Osteocyte (in vitro differentiated cells): Measurements from ENCODE around the gene RACK1. TPM values are rescaled to one million over a fixed set of nuclear protein-coding genes. Genes with fewer than 3 reads are reported as not detected.

Experiments
- DNase-seq: peaks from one replicate; pipeline ENCODE4 v3.0.0; 2021; ENCODE audit warnings: mixed read lengths; ENCODE audit not compliant: unreplicated experiment; ENCODE audit errors: extremely low spot score
- H3K27ac Mint-ChIP-seq: one replicate; pipeline ENCODE4 v1.8.0; 2021; ENCODE audit warnings: mild to moderate bottlenecking, mixed read lengths; ENCODE audit not compliant: unreplicated experiment
- H3K27me3 Mint-ChIP-seq: one replicate; pipeline ENCODE4 v1.8.0; 2021; ENCODE audit warnings: mixed read lengths; ENCODE audit not compliant: unreplicated experiment
- H3K36me3 Mint-ChIP-seq: one replicate; pipeline ENCODE4 v1.8.0; 2021; ENCODE audit warnings: mixed read lengths; ENCODE audit not compliant: unreplicated experiment
- H3K4me1 Mint-ChIP-seq: one replicate; pipeline ENCODE4 v1.8.0; 2021; ENCODE audit warnings: mixed read lengths; ENCODE audit not compliant: unreplicated experiment
- H3K4me3 Mint-ChIP-seq: one replicate; pipeline ENCODE4 v1.8.0; 2021; ENCODE audit warnings: mild to moderate bottlenecking, moderate library complexity, mixed read lengths; ENCODE audit not compliant: unreplicated experiment
- H3K9me3 Mint-ChIP-seq: one replicate; pipeline ENCODE4 v1.8.0; 2021; ENCODE audit warnings: mixed read lengths; ENCODE audit not compliant: unreplicated experiment
- microRNA-seq: library from miRNA; unstranded; fragments of <30 nt; microRNA quantifications from one replicate; pipeline ENCODE4 v1.1.0, GENCODE V29; 2020; ENCODE audit not compliant: unreplicated experiment
- total RNA-seq: library from RNA; stranded (reverse); gene quantifications from 2 replicates; pipeline ENCODE4 v1.2.1, GENCODE V29; 2021
- TF ChIP-seq, protein P1 (sequence below): fragments of 200-600 bp; sonication (generic); IDR thresholded peaks from 2 replicates; pipeline ENCODE4 v1.5.0; 2021; ENCODE audit warnings: antibody characterized with exemption, mild to moderate bottlenecking, moderate library complexity

The RACK1 gene
- total RNA-seq, 1 donor from 2014 or later, result 1,921 TPM

DNA sequence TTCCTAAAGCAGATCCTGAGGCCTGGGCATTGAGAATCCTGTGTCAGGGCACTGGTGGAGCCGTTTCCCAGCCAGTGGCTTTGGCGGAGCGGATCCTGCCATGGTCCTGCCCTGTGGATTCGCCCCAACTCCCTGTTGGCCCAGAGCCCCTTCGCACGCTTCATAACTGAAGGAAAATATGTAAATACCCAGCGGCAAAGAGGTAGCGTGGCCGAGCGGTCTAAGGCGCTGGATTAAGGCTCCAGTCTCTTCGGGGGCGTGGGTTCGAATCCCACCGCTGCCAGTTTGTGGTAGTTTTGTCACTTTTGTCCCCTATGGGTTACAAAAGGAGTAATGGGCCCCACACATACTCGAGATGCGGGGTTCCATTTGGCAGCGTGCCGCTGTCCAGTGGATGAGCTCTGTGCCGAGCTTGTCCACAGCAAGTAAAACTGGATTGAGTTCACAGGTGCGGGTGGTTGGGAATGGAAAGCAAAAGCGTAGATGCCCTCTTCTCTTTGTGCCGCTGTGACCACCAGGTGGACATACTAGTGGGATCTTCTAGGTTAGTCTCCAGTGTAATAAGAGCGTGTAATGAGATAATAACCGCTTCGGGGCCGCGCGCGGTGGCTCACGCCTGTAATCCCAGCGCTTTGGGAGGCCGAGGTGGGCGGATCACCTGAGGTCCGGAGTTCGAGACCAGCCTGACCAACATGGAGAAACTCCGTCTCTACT lies 56.0 kb downstream of the RACK1 start:
- Mint-ChIP-seq H3K36me3 (no peaks in the 10 kb centered on the region), H3K4me3 (peak overlapping the region; percentile 97), H3K4me1 (peaks cover 31% of the 10 kb centered on the region), H3K27ac (peak overlapping the region; percentile 98), H3K9me3 (no peaks in the 10 kb centered on the region), H3K27me3 (no peaks in the 10 kb centered on the region)
- peak; percentile 94 for DNase-seq
- TF ChIP-seq, protein P1, sequence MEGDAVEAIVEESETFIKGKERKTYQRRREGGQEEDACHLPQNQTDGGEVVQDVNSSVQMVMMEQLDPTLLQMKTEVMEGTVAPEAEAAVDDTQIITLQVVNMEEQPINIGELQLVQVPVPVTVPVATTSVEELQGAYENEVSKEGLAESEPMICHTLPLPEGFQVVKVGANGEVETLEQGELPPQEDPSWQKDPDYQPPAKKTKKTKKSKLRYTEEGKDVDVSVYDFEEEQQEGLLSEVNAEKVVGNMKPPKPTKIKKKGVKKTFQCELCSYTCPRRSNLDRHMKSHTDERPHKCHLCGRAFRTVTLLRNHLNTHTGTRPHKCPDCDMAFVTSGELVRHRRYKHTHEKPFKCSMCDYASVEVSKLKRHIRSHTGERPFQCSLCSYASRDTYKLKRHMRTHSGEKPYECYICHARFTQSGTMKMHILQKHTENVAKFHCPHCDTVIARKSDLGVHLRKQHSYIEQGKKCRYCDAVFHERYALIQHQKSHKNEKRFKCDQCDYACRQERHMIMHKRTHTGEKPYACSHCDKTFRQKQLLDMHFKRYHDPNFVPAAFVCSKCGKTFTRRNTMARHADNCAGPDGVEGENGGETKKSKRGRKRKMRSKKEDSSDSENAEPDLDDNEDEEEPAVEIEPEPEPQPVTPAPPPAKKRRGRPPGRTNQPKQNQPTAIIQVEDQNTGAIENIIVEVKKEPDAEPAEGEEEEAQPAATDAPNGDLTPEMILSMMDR, result peak; percentile 40

DNA sequence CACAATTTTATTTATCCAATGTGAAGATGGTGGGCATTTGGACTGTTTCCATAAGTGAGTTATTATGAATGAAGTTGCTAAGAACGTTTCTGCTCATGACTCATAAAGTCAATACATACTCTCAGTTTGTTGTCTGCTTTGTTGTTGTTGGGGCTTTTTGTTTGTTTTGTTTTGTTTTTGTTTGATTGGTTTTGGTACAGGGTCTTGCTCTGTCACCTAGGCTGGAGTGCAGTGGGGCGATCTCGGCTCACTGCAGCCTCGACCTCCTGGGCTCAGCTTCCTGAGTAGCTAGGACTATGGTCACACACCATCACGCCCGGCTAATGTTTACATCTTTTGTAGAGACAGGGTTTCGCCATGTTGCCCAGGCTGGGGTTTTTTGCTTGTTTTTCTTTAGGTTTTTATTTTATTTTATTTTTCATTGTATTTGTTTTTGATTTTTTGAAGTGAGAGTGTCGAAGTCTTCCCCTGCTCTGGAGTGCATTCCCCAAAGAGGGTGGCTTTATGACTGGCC lies 56.7 kb downstream of the RACK1 start:
- TF ChIP-seq, protein P1, result no peak
- H3K27ac Mint-ChIP-seq, result peak overlapping the region; percentile 98
- no peaks in the 10 kb centered on the region for H3K27me3 Mint-ChIP-seq
- H3K9me3 Mint-ChIP-seq, result no peaks in the 10 kb centered on the region
- no peaks in the 10 kb centered on the region for H3K36me3 Mint-ChIP-seq
- peaks cover 25% of the 10 kb centered on the region for H3K4me1 Mint-ChIP-seq
- DNase-seq, result no peak
- peak overlapping the region; percentile 97 for H3K4me3 Mint-ChIP-seq

Small RNA genes lying within 50 kb of the gene (microRNA-seq; reads per million reads assigned to microRNA genes)
- not detected for gene MIR4638

Other genes starting within 250 kb of the RACK1 start
- gene BTNL9, start 203.6 kb downstream of the RACK1 start, total RNA-seq, result not detected in 2 replicates
- gene OR2V1, start 112.7 kb downstream of the RACK1 start, total RNA-seq, result not detected in 2 replicates
- not detected in 2 replicates for gene OR2V2, start 96.3 kb downstream of the RACK1 start, total RNA-seq
- gene TRIM7, start 38.7 kb downstream of the RACK1 start, total RNA-seq, result 3.8 and 4.0 TPM in 2 replicates
- 25.2 and 27.1 TPM in 2 replicates for gene TRIM41, start 20.6 kb downstream of the RACK1 start, total RNA-seq
- gene TRIM52, start 17.2 kb upstream of the RACK1 start, total RNA-seq, result 12.8 and 13.7 TPM in 2 replicates
- gene OR4F3, start 123.4 kb upstream of the RACK1 start, total RNA-seq, result not detected in 2 replicates